PC-9 (cell line): ENCODE measurements around the gene CYSRT1. TPM values are rescaled to one million over a fixed set of nuclear protein-coding genes. Genes with fewer than 3 reads are reported as not detected.

Source experiments
- BruUV-seq: library from RNA; stranded (reverse); fragments of 400-500 nt; replicated peaks from 2 replicates; lab custom pipeline; 2021; lab: Mats Ljungman, UMichigan
- CTCF ChIA-PET: fragments of 300-600 bp; sonication (Branson Sonifier 250); formaldehyde crosslinking; loops from one replicate; lab custom pipeline; 2022; ENCODE audit warnings: antibody characterized with exemption; lab: Charles Lee
- POLR2A ChIA-PET: fragments of 300-600 bp; sonication (Branson Sonifier 250); formaldehyde crosslinking; loops from one replicate; lab custom pipeline; 2022; ENCODE audit warnings: antibody characterized with exemption; ENCODE audit not compliant: unreplicated experiment; lab: Charles Lee
- DNase-seq, 2 experiments: peaks; one replicate each; pipeline versions ENCODE4 v3.0.0 to v3.0.0-alpha.2; 2015 to 2022; ENCODE audit warnings: mixed read lengths in 1 of 2
- H2AFZ ChIP-seq: fragments of 200-600 bp; sonication (generic); 2 replicates; pipeline ENCODE4 v1.8.1; 2017; ENCODE audit warnings: antibody characterized with exemption
- H3F3A ChIP-seq: fragments of 200-600 bp; sonication (generic); 2 replicates; pipeline ENCODE4 v1.8.1; 2017; ENCODE audit warnings: antibody characterized with exemption, mild to moderate bottlenecking, low read depth; ENCODE audit not compliant: insufficient read depth
- H3K27ac ChIP-seq: fragments of 200-600 bp; sonication (generic); 2 replicates; pipeline ENCODE4 v1.6.1; 2016; ENCODE audit warnings: mixed run types
- H3K27me3 ChIP-seq: fragments of 200-600 bp; sonication (generic); 2 replicates; pipeline ENCODE4 v1.6.1; 2016; ENCODE audit warnings: low read depth, mixed run types; ENCODE audit not compliant: insufficient read depth
- H3K36me3 ChIP-seq: fragments of 200-600 bp; sonication (generic); 2 replicates; pipeline ENCODE4 v1.6.1; 2016; ENCODE audit warnings: low read depth, mixed run types
- H3K4me1 ChIP-seq: fragments of 200-600 bp; sonication (generic); replicated peaks from 2 replicates; pipeline ENCODE4 v1.6.1; 2016; ENCODE audit warnings: mixed run types; ENCODE audit not compliant: insufficient read depth
- H3K4me2 ChIP-seq: fragments of 200-600 bp; sonication (generic); 2 replicates; pipeline ENCODE4 v1.6.1; 2017; ENCODE audit warnings: mixed run types
- H3K4me3 ChIP-seq: fragments of 200-600 bp; sonication (generic); 2 replicates; pipeline ENCODE4 v1.6.1; 2016; ENCODE audit warnings: mixed run types
- H3K79me2 ChIP-seq: fragments of 200-600 bp; sonication (generic); 2 replicates; pipeline ENCODE4 v1.6.1; 2017; ENCODE audit warnings: low read depth, mixed run types
- H3K9me2 ChIP-seq: fragments of 200-600 bp; sonication (generic); 2 replicates; pipeline ENCODE4 v1.8.1; 2017; ENCODE audit warnings: mild to moderate bottlenecking; ENCODE audit not compliant: insufficient read depth
- H3K9me3 ChIP-seq: fragments of 200-600 bp; sonication (generic); 2 replicates; pipeline ENCODE4 v1.8.1; 2016; ENCODE audit warnings: low read depth; ENCODE audit not compliant: insufficient read depth
- H4K20me1 ChIP-seq: fragments of 200-600 bp; sonication (generic); 2 replicates; pipeline ENCODE4 v1.8.1; 2017; ENCODE audit not compliant: insufficient read depth
- EZH2 ChIP-seq: fragments of 200-600 bp; sonication (generic); IDR thresholded peaks from 2 replicates; pipeline ENCODE4 v1.8.0; 2017; ENCODE audit warnings: antibody characterized with exemption, low read depth
- intact Hi-C: fragments of 100-400 bp; cut with micrococcal nuclease; formaldehyde crosslinking; loops from one replicate; pipeline ENCODE4 v1.10.0; 2022; ENCODE audit not compliant: unreplicated experiment
- total RNA-seq: library from RNA; stranded (reverse); gene quantifications from 2 replicates; pipeline ENCODE4 v1.2.3, GENCODE V29; 2021
- TF ChIP-seq, protein P1 (sequence below): fragments of 200-600 bp; sonication (generic); conservative IDR thresholded peaks from 2 replicates; pipeline ENCODE4 v1.6.1; 2017; ENCODE audit warnings: mixed run types, antibody characterized with exemption, mild to moderate bottlenecking, moderate library complexity

CYSRT1 gene
- total RNA-seq, 1 experiment from 2014 or later: 15.2 TPM

GRCh38 chr9:137251194-137251461 lies 26.2 kb downstream of the CYSRT1 start, which contains the start of gene STPG3:
STPG3 (plus strand) TSS chr9:137251286; CDS start chr9:137251287, 1 bp downstream.
- TF ChIP-seq EZH2: no peak
- TF ChIP-seq, protein P1, sequence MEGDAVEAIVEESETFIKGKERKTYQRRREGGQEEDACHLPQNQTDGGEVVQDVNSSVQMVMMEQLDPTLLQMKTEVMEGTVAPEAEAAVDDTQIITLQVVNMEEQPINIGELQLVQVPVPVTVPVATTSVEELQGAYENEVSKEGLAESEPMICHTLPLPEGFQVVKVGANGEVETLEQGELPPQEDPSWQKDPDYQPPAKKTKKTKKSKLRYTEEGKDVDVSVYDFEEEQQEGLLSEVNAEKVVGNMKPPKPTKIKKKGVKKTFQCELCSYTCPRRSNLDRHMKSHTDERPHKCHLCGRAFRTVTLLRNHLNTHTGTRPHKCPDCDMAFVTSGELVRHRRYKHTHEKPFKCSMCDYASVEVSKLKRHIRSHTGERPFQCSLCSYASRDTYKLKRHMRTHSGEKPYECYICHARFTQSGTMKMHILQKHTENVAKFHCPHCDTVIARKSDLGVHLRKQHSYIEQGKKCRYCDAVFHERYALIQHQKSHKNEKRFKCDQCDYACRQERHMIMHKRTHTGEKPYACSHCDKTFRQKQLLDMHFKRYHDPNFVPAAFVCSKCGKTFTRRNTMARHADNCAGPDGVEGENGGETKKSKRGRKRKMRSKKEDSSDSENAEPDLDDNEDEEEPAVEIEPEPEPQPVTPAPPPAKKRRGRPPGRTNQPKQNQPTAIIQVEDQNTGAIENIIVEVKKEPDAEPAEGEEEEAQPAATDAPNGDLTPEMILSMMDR: no peak
- peaks cover 13% of the 10 kb centered on the region for H3K4me1 ChIP-seq
- peaks cover 10% of the 10 kb centered on the region; the same call in 1 of the 2 replicates for H3F3A ChIP-seq
- peaks cover 5% of the 10 kb centered on the region; the same call in 1 of the 2 replicates for H4K20me1 ChIP-seq
- intact Hi-C loops: no loop called here
- no peak within 1 kb of the TSS for H2AFZ ChIP-seq
- H3K79me2 ChIP-seq: peaks cover 8% of the 10 kb centered on the region
- ChIA-PET CTCF (no interaction called here), POLR2A (no interaction called here)
- H3K9me2 ChIP-seq: no peaks in the 10 kb centered on the region
- H3K4me2 ChIP-seq: no peak within 1 kb of the TSS
- no peaks in the 10 kb centered on the region for H3K27me3 ChIP-seq
- no peak within 1 kb of the TSS for H3K4me3 ChIP-seq
- no TSS peak for BruUV-seq
- no peak within 1 kb of the TSS for H3K27ac ChIP-seq
- H3K9me3 ChIP-seq: no peaks in the 10 kb centered on the region
- DNase-seq: no peak
- no peaks in the 10 kb centered on the region for H3K36me3 ChIP-seq

- TF ChIP-seq, protein P1: no peak
- no peak for TF ChIP-seq EZH2
- Histone ChIP-seq H3K79me2 (peaks cover 14% of the 10 kb centered on the region), H3K9me3 (no peaks in the 10 kb centered on the region), H3K4me2 (no peak overlapping the region), H3K27me3 (no peaks in the 10 kb centered on the region), H3K4me3 (no peak overlapping the region), H3K4me1 (peaks cover 19% of the 10 kb centered on the region), H4K20me1 (peaks cover 7% of the 10 kb centered on the region; the same call in 1 of the 2 replicates), H3F3A (peaks cover 10% of the 10 kb centered on the region; the same call in 1 of the 2 replicates), H3K9me2 (no peaks in the 10 kb centered on the region), H2AFZ (no peak overlapping the region), H3K27ac (no peak overlapping the region), H3K36me3 (no peaks in the 10 kb centered on the region)
- DNase-seq: no peak
- ChIA-PET POLR2A (no interaction called here), CTCF (no interaction called here)
- intact Hi-C loops: no loop called here
- BruUV-seq: no TSS peak
Observed at GRCh38 chr9:137251490-137252268, 26.7 kb downstream of the CYSRT1 start.

DNA sequence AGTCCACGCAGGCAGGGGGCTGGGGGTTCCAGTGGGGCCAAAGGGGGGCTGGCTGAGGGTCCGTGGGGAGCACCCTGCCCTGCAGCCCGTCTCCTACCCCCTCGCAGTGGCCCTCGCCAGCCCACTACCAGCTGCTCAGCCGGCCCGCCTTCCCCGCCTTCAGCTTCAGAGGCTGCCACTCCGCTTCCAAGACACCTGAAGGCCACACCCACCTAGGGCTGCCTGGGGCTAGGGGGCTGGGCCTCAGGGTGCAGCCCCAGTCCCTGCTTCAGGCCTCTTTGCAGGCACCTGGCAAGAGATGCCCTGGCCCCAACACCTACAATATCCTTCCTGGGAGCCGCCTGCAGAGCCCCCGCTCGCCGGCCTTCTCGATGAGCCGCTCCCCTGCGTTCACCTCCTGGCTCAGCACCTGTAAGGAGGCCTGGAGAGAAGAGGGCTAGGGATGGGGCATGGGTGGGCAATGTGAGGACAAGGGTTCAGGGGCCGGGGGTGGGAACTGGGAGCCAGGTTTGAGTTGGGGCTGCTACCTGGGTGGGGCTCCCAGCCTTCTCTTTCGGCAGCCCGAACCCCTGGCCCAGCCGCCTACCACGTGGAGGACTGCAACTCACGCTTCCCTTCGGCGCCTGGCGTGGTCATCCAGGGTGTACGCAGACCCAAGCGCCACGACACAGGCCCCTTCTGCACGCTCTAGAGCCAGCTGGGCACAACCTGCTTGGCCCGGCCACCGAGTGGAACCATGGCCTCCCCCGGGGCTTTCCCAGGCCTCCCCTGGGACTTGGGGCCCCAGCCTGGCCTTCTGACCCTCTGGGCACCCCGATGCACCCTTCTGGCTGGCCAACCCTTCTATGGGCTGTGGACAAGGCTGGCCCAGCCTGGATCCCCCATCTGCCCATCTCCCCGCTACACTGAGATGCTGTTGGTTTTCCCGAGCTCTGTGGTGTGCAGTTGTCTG lies 27.9 kb downstream of the CYSRT1 start:
- H3K36me3 ChIP-seq: no peaks in the 10 kb centered on the region
- CTCF ChIA-PET: interaction anchor here (2.0 kb wide), 1 partner anchor 16 kb away, joined by 13 read pairs; no protein-coding TSS in a partner anchor
- DNase-seq: peak in 1 of 2 experiments; percentile 68
- H3K9me3 ChIP-seq: no peaks in the 10 kb centered on the region
- no TSS peak for BruUV-seq
- no peak overlapping the region for H3K4me3 ChIP-seq
- H3K4me1 ChIP-seq: peaks cover 22% of the 10 kb centered on the region
- peaks cover 10% of the 10 kb centered on the region; the same call in 1 of the 2 replicates for H3F3A ChIP-seq
- intact Hi-C loops: no loop called here
- no peaks in the 10 kb centered on the region for H3K9me2 ChIP-seq
- TF ChIP-seq, protein P1: no peak
- peaks cover 20% of the 10 kb centered on the region for H3K79me2 ChIP-seq
- H3K27me3 ChIP-seq: no peaks in the 10 kb centered on the region
- no peak overlapping the region for H3K27ac ChIP-seq
- H2AFZ ChIP-seq: no peak overlapping the region
- H3K4me2 ChIP-seq: no peak overlapping the region
- H4K20me1 ChIP-seq: peaks cover 7% of the 10 kb centered on the region; the same call in 1 of the 2 replicates
- POLR2A ChIA-PET: interaction anchor here (0.7 kb wide), 1 partner anchor 9 kb away, joined by 3 read pairs; no protein-coding TSS in a partner anchor
